ENCODE data around the gene FCN1.

GRCh38 chr9:134955801-134956200, 38.1 kb upstream of the FCN1 start:
- TF ChIP-seq EP300 (IDR thresholded peaks at IDR 0.05) (no peak), POLR2A (IDR thresholded peaks at IDR 0.05) (no peak)
- TF ChIP-seq, protein P1, sequence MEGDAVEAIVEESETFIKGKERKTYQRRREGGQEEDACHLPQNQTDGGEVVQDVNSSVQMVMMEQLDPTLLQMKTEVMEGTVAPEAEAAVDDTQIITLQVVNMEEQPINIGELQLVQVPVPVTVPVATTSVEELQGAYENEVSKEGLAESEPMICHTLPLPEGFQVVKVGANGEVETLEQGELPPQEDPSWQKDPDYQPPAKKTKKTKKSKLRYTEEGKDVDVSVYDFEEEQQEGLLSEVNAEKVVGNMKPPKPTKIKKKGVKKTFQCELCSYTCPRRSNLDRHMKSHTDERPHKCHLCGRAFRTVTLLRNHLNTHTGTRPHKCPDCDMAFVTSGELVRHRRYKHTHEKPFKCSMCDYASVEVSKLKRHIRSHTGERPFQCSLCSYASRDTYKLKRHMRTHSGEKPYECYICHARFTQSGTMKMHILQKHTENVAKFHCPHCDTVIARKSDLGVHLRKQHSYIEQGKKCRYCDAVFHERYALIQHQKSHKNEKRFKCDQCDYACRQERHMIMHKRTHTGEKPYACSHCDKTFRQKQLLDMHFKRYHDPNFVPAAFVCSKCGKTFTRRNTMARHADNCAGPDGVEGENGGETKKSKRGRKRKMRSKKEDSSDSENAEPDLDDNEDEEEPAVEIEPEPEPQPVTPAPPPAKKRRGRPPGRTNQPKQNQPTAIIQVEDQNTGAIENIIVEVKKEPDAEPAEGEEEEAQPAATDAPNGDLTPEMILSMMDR (IDR thresholded peaks at IDR 0.05) = no peak
